T-helper 1 cell treated with Interleukin-12 subunit alpha and Interleukin-12 subunit beta and Interleukin-4 antibody, amounts not matched to agents 30 ng/mL and 1 ng/mL, for 36 hours (primary cell): ENCODE results near the gene TUBG1. TPM values are rescaled to one million over a fixed set of nuclear protein-coding genes. Genes with fewer than 3 reads are reported as not detected.
"Not testable (repeated sequence)": the region's sequence is repeated elsewhere in the genome, so short reads cannot be mapped to it uniquely, and the experiment has no call there.

ENCODE experiments used
- intact Hi-C: fragments of 100-400 bp; cut with micrococcal nuclease; formaldehyde crosslinking; loops from one replicate; pipeline ENCODE4 v1.15.1; 2024
- total RNA-seq: library from RNA; stranded (reverse); gene quantifications from 2 replicates; pipeline ENCODE4 v1.2.3, GENCODE V29; 2022

TUBG1 gene
- total RNA-seq, 1 donor from 2014 or later, result 60.5 TPM

- intact Hi-C loops, result no loop called here
Measured at GRCh38 chr17:42618442-42619150, 9.1 kb downstream of the TUBG1 start.

GRCh38 chr17:42621987-42622386 is 12.5 kb downstream of the TUBG1 start:
- intact Hi-C loops, result not testable (repeated sequence)

- intact Hi-C loops, result no loop called here
Measured at GRCh38 chr17:42623271-42623670, 13.8 kb downstream of the TUBG1 start.

GRCh38 chr17:42623732-42624596 is 14.5 kb downstream of the TUBG1 start:
- intact Hi-C loops, result no loop called here

- intact Hi-C loops, result not testable (repeated sequence)
Measured at GRCh38 chr17:42627032-42627764, 17.7 kb downstream of the TUBG1 start.

- intact Hi-C loops, result no loop called here
Measured at GRCh38 chr17:42629411-42630009, 20.0 kb downstream of the TUBG1 start.

- intact Hi-C loops, result no loop called here
Measured at GRCh38 chr17:42632949-42633444, 23.5 kb downstream of the TUBG1 start.

GRCh38 chr17:42639525-42640113 is 30.1 kb downstream of the TUBG1 start:
- intact Hi-C loops, result no loop called here

- intact Hi-C loops, result no loop called here
Measured at GRCh38 chr17:42640121-42640520, 30.6 kb downstream of the TUBG1 start.

- intact Hi-C loops, result no loop called here
Measured at GRCh38 chr17:42642336-42642735, 32.9 kb downstream of the TUBG1 start.

GRCh38 chr17:42647778-42648177 is 38.3 kb downstream of the TUBG1 start:
- intact Hi-C loops, result no loop called here

- intact Hi-C loops, result no loop called here
Measured at GRCh38 chr17:42651392-42651791, 41.9 kb downstream of the TUBG1 start.

- intact Hi-C loops, result no loop called here
Measured at GRCh38 chr17:42653179-42654124, 44.0 kb downstream of the TUBG1 start.

- intact Hi-C loops, result no loop called here
Measured at GRCh38 chr17:42655528-42655927, 46.0 kb downstream of the TUBG1 start.

- intact Hi-C loops, result loop anchor here (2.0 kb wide), 1 partner anchor 49 kb away; the partner anchor contains the start of genes RETREG3 and TUBG1
Measured at GRCh38 chr17:42657824-42658588, 48.5 kb downstream of the TUBG1 start.

GRCh38 chr17:42659079-42659931 is 49.8 kb downstream of the TUBG1 start, which contains the start of gene TUBG2:
TSS of gene TUBG2 (plus strand) at chr17:42659284. CDS start at chr17:42659504, 220 bp downstream.
- intact Hi-C loops, result loop anchor here (1.0 to 2.0 kb wide), 2 partner anchors 20 to 51 kb away; partner anchors contain the start of genes RETREG3 and TUBG1

GRCh38 chr17:42659932-42660274 is 50.4 kb downstream of the TUBG1 start:
- intact Hi-C loops, result loop anchor here (1.0 to 2.0 kb wide), 2 partner anchors 19 to 51 kb away; partner anchors contain the start of genes RETREG3 and TUBG1
